ENCODE measurements around the gene PSD2. TPM values are rescaled to one million over a fixed set of nuclear protein-coding genes. Genes with fewer than 3 reads are reported as not detected.

Gene PSD2
- total and polyA plus RNA-seq, 2 experiments from 2014 or later, result 0.08 to 0.10 TPM

GRCh38 chr5:139844472-139845145 is 49.0 kb downstream of the PSD2 start:
- peak; percentile 95 for DNase-seq (ENCODE audit: low spot score)
- H3K27me3 ChIP-seq (ENCODE audit: insufficient read depth), result peaks cover 48% of the 10 kb centered on the region
- no peak overlapping the region for H3K27ac Mint-ChIP-seq
- no peaks in the 10 kb centered on the region for H3F3A ChIP-seq (replicated peaks; ENCODE audit: low read depth)
- no peaks in the 10 kb centered on the region for H3K36me3 ChIP-seq (ENCODE audit: insufficient read depth)
- TF ChIP-seq POLR2AphosphoS5 (IDR thresholded peaks at IDR 0.05; ENCODE audit: low read depth) (no peak), NANOG (IDR thresholded peaks at IDR 0.05; ENCODE audit: borderline replicate concordance) (no peak), ZNF331 (CRISPR knock-in tag; IDR thresholded peaks at IDR 0.05; ENCODE audit: low read depth) (no peak), ZNF462 (CRISPR knock-in tag; IDR thresholded peaks at IDR 0.05) (no peak), EZH2phosphoT487 (IDR thresholded peaks at IDR 0.05; ENCODE audit: unreplicated experiment) (no peak), CTCF (conservative IDR thresholded peaks at IDR 0.05; ENCODE audit: low read depth in 2 of 2) (peak; percentile 92 to 99), JUNB (IDR thresholded peaks at IDR 0.05; ENCODE audit: unreplicated experiment) (no peak)
- H2AFZ ChIP-seq, result no peak overlapping the region
- H3K79me2 ChIP-seq (replicated peaks; ENCODE audit: insufficient read depth), result no peaks in the 10 kb centered on the region
- H3K9me2 ChIP-seq (ENCODE audit: insufficient read depth), result no peaks in the 10 kb centered on the region
- ATAC-seq, result peak; percentile 77
- H4K20me1 ChIP-seq (replicated peaks; ENCODE audit: insufficient read depth), result no peaks in the 10 kb centered on the region; the same call in 1 of the 2 replicates
- H3K9me3 Mint-ChIP-seq, result no peaks in the 10 kb centered on the region
- H3K27me3 Mint-ChIP-seq (ENCODE audit: insufficient read depth, low read depth, poor library complexity), result peaks cover 37% of the 10 kb centered on the region
- no peak overlapping the region for H3K4me3 ChIP-seq
- H3K27ac ChIP-seq (ENCODE audit: low read depth), result no peak overlapping the region
- no peaks in the 10 kb centered on the region for H3K4me1 ChIP-seq (ENCODE audit: insufficient read depth)
- no peak overlapping the region for H3K4me2 ChIP-seq
- H3K36me3 Mint-ChIP-seq (ENCODE audit: low read depth), result no peaks in the 10 kb centered on the region
- no peak overlapping the region for H3K4me3 Mint-ChIP-seq
- peaks cover 7% of the 10 kb centered on the region for H3K4me1 Mint-ChIP-seq
